Adipose tissue (tissue), 3 donors: ENCODE data around the gene GLT6D1. TPM values are rescaled to one million over a fixed set of nuclear protein-coding genes. Genes with fewer than 3 reads are reported as not detected.

ENCODE experiments used
- H3K27ac ChIP-seq: one replicate; pipeline ENCODE4 v1.5.1; 2013; ENCODE audit warnings: low read depth, low read length
- WGBS, 3 donors: extraction: QIAGEN DNeasy Blood & Tissue Kit; methylation state at CpG; one replicate each; pipeline ENCODE4 v1.1.7; 2013; 5-methylcytosine and 5-hydroxymethylcytosine counted together
- polyA plus RNA-seq, 3 donors: library from polyadenylated mRNA; stranded (reverse); fragments of 200-250 nt; gene quantifications; one replicate each; pipeline ENCODE4 v1.2.3, GENCODE V29; 2013
- donor health status: healthy with polysubstance abuse.
- donor health status: Bipolar disorder and iron deficiency.
- donor health status: healthy.

GLT6D1 gene
- polyA plus RNA-seq, 3 donors = not detected

- 49 to 65% (median 64%) methylated on average over 2 of the region's 2 CpGs for WGBS, 3 donors
- H3K27ac ChIP-seq = no peak overlapping the region
These were observed 43.1 kb downstream of the GLT6D1 start for GRCh38 chr9:135596211-135596610.

DNA sequence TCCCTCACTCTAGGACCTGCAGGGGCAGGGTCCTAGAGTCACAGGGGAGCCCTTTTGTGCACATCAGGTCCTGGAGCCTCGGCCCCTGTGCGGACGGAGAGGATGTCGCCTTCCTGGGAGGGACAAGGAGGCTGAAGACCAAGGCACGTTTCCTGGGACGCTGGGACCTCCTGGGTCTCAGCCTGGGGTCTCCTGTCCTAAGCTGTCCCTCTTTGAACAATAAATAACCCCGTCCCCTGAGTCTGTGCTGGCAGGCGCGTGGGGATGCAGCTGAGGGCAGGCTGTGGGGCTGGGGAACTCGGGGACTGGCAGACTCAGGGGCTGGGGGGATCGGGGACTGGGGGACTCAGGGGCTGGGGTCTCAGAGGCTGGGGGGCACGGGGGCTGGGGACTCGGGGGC, 46.7 kb downstream of the GLT6D1 start:
- H3K27ac ChIP-seq = no peak overlapping the region
- 71 to 90% (median 87%) methylated on average over 11 to 13 of the region's 13 CpGs for WGBS, 3 donors

- WGBS, 3 donors = 41 to 68% (median 67%) methylated on average over 5 of the region's 5 CpGs
- no peak overlapping the region for H3K27ac ChIP-seq
These were observed 47.1 kb downstream of the GLT6D1 start for GRCh38 chr9:135592331-135592590.

GRCh38 chr9:135591506-135592330, 47.6 kb downstream of the GLT6D1 start:
- H3K27ac ChIP-seq = no peak overlapping the region
- 69 to 73% (median 73%) methylated on average over 19 to 22 of the region's 22 CpGs for WGBS, 3 donors

DNA sequence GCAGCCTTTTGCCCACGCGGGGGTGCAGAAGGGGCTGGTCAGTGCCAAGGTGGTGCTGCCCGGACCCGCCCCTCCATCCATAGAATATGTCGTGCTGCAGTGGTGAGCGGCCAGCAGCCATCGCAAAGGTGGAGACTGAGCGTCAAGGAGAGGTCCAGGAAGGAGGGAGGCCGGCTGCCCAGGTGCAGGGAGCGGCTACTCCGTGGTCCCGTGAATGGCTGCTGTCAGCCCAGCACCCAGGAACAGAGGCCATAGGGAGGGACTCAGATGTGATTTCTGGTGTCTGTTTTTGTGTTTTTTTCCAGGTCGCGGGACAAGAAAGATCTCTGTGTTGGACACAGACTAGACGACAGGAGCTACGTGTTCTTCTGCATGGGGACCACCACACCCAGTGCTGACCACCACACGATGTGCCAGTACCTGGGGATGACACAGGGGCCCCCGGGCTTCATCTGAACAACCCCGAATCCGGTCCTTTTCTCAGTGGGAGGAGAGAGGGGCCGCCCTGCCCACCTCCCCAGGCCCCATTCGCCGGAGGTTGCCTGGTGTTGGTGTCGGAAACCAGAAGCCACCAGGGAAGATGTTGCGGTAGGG, 48.8 kb downstream of the GLT6D1 start:
- no peak overlapping the region for H3K27ac ChIP-seq
- 70 to 80% (median 75%) methylated on average over 25 of the region's 25 CpGs for WGBS, 3 donors

DNA sequence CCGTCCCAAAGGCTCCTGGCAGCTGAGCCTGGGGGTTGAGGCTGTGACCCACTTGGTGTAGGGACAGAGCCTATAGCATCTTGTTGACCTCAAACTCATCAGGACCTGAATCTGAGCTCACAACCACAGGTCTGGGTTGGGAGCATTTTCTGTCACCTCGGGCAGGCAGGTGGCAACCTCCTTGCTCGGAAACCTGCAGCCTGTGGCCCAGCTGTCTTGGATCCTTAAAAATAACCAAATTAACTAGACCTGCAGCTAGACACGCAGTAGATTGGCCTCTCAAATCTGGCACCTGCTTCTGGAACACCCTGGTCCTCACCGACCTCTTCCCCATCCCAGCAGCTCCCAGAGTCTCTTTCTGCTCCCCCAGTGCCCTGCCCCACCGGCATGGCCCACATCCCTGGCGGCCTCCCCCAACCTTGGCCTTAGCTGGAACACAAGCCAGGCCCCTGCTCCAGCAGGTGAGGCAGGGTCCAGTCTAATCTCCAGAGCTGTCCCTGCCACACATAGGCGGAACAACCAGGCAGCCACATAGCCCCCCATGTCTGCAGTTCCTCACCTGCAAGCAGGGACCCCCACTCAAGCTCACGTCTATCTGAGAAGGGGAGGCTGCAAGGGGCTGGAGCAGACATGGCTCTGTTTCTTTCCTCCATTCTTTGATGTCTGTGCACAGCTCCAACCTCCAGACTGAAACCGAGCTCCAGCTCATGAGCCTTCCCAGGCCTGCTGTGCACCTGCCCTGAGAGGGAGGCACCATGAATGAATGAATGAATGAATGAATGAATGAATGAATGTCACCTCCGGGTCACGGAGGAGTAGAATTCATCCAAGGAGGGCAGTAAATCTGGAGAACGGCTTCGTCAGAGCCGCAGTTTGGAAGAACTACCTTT, 49.5 kb downstream of the GLT6D1 start:
- 57 to 81% (median 75%) methylated on average over 15 of the region's 15 CpGs for WGBS, 3 donors
- H3K27ac ChIP-seq = no peak overlapping the region

DNA sequence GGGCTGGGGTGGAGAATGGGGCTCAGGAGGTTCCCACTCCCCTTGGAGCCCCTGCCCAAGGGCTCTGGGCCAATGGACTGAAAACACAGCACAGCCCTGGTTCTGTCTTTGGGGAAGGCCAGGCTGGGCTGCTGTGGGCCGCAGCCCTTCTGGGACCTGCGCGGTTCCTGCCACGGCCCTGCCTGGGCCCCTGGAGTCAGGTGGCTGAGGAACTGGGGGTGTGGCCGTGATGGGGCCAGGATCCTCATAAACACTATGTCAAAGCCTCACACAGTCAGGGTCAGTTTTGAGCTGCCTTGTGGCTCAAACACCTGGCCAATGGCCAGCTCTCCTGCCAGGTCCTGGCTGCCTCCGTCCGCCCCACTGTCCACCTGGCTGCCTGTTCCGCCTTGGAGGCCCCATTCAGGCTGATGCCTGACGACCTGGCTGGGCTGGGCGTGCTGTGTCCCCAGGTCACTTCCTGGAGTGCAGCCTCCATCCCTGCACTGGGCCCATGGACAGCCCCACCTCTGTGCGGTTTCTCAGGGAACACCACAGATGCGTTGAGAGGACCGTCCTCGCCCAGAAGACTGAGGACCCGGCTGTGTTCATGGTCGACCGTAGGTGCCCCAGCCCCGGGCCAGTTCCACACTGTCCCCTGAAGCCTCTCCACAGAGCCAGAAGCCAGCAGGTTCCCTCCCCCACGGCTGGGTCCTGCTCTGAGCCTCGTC, 50.3 kb downstream of the GLT6D1 start:
- no peak overlapping the region for H3K27ac ChIP-seq
- 70 to 88% (median 86%) methylated on average over 20 of the region's 20 CpGs for WGBS, 3 donors

DNA sequence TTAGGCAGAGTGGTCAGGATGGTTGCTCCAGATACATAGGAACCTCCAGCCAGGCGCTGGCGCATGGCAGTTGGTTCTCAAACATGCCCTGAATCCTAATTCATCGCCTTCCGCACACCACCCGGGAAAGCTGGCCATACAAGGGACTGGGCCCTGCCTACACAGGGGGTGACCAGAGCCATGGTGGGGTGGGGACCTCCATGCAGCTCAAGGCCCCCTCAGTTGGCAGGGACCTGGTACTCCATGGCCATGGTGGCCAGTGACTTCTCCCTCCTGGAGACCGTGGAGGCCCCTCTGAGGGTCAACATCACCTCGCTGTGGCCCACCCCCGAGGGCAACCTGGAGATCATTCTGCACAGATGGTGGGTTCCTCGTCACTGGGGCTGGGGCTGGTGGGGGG, 51.0 kb downstream of the GLT6D1 start:
- no peak overlapping the region for H3K27ac ChIP-seq
- WGBS, 3 donors = 90 to 97% (median 94%) methylated on average over 9 of the region's 9 CpGs

DNA sequence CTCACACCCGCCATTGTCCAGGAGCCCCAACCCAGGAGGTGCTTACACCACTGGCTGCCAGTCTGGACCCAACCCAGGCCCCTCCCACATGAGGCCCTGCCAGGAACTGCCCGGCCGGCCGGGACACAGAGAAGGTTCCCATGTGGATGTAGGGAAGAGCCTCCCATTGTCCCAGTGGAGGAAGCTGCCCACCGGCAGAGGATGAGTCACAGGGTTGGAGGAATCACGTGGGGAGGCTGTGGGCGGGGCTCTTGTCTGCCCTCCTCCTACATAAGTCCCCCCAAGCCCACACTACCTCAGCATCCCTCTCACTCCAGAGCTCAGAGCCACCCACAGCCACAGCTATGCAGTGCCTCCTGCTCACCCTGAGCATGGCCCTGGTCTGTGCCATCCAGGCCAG, 51.7 kb downstream of the GLT6D1 start:
- 22% methylated on average over 7 of the region's 7 CpGs; no CpG with 5 or more reads in 2 of the 3 donors for WGBS, 3 donors
- H3K27ac ChIP-seq = no peak overlapping the region

DNA sequence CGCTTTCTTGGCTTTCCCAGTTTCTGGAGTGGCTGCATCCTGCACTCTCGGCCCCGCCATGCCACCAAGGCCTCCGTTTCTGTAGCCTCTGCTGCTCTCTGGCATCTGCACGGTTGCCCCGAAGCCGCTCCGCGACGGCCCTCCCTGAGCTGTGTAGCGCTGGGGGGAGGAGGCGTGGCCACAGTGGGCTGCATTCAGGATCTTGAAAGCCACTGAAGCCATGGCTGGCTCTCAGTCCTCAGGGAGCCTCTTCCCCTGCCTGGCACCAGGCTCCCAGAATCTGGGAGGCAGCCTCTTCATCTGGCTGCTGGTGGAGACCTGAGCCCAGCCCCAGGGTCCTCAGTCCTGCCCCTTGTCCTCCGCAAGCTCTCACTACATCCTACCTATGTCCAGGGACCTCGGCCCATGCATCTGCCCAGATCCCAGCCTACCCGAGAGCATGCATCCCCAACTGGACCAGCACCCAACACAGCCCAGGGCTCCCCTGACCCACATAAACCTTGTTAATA, 52.7 kb downstream of the GLT6D1 start:
- WGBS, 3 donors = 66 to 72% (median 71%) methylated on average over 15 of the region's 15 CpGs
- H3K27ac ChIP-seq = no peak overlapping the region

DNA sequence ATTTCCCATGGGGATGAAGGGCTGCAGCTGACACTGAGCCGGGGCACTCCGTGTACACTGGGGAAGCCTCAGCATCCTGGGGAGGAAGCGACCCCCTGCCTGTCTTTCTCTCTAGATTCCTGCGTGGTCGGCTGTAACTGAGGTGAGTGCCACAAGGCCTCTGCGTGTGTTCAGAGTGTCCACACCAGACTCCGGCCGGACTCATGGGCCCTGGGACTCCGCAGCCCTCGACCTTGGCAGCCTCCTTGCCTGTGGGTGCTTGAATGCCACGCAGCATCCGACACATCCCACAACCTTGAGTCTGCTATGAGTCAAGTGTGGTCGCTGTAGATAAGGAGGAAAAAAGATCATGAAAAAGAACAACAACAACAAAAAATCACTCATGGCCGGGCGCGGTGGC, 54.4 kb downstream of the GLT6D1 start:
- no peak overlapping the region for H3K27ac ChIP-seq
- WGBS, 3 donors = 48 to 67% (median 55%) methylated on average over 16 of the region's 16 CpGs

- WGBS, 3 donors = 40 to 45% (median 42%) methylated on average over 5 of the region's 5 CpGs
These were observed 55.0 kb downstream of the GLT6D1 start for GRCh38 chr9:135584371-135584770.

GRCh38 chr9:135583688-135584011, 55.7 kb downstream of the GLT6D1 start:
- H3K27ac ChIP-seq = no peak overlapping the region
- WGBS, 3 donors = 79 to 92% (median 90%) methylated on average over 14 to 16 of the region's 16 CpGs

More at GRCh38 chr9:135584371-135584770, 55.0 kb downstream of the GLT6D1 start:
- H3K27ac ChIP-seq = no peak overlapping the region

GRCh38 chr9:135582966-135583687, 56.2 kb downstream of the GLT6D1 start:
- 64 to 78% (median 78%) methylated on average over 19 of the region's 19 CpGs for WGBS, 3 donors
- H3K27ac ChIP-seq = no peak overlapping the region

DNA sequence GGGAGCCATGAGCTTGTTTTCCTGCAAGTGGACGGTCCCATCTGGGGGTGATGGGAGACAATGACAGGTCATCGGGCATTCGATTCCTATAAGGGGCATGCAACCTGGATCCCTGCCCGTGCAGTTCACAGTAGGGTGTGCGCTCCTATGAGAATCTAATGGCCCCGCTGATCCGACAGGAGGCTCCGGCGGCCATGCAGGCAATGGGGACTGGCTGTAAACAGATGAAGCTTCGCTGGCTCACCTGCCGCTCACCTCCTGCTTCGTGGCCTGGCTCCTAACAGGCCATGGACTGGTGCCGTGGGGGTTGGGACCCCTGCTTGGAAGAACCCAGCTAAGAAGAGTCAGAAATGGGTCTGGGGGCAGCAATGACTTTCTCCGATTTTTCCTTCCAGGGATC, 56.8 kb downstream of the GLT6D1 start:
- 83 to 93% (median 88%) methylated on average over 14 of the region's 14 CpGs for WGBS, 3 donors
- no peak overlapping the region for H3K27ac ChIP-seq

- WGBS, 3 donors = 81 to 88% (median 85%) methylated on average over 18 of the region's 18 CpGs
- no peak overlapping the region for H3K27ac ChIP-seq
These were observed 57.5 kb downstream of the GLT6D1 start for GRCh38 chr9:135581636-135582426.

- no peak overlapping the region for H3K27ac ChIP-seq
- WGBS, 3 donors = 74 to 94% (median 86%) methylated on average over 11 of the region's 11 CpGs
These were observed 58.5 kb downstream of the GLT6D1 start for GRCh38 chr9:135580664-135581380.
